ENCODE data around the gene EPB41L4A.

GRCh38 chr5:112250551-112250950, 168.5 kb downstream of the EPB41L4A start:
- TF ChIP-seq POLR2A (IDR thresholded peaks at IDR 0.05; ENCODE audit: low read length) (no peak), GATA1 (IDR thresholded peaks at IDR 0.05; ENCODE audit: low read depth, low read length) (no peak)
